ENCODE data around the gene LEF1.

Gene LEF1

DNA sequence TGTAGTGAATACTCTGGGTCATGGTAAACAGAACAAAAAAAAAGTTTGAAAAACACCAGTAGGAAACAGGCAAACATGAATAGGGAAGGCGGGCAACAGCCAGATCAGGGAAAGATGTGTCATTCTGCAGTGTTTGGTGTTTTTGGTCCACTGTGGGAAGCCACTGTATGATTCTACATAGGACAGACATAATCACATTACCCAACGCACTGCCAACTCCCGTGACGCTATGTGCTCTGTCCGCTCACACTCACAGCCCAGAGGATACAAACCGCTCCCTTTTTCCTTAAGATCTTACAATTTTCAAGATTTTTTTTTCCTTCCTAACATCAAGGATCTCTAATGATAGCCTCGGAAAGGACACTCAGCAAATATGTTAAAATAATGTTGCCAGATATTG is 119.7 kb downstream of the LEF1 start:
- TF ChIP-seq SIN3A (IDR thresholded peaks at IDR 0.05; ENCODE audit: borderline replicate concordance, insufficient read depth, low read length) (no peak), FOXP2 (optimal IDR thresholded peaks at IDR 0.05; ENCODE audit: borderline replicate concordance, extremely low read depth, extremely low read length, insufficient read depth) (no peak)

DNA sequence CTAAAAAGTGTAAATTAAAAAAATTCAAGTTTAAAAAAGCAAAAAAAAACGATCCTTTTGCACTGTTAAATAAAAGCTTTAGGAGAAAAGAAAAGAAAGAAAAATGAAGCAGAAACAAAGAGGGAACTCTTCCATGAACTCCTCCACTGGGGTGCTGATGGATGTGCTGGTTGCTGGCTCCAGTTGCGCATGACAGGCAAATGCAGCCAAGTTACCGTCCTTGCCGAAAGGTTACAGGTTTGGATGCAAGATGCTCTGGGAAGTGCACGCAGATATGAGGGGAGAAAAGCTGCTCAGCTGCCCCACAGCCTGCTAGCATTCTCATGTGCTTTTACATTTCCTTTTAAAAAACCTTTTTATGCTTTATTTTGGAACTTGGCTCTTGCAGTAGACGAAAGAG is 120.6 kb downstream of the LEF1 start:
- TF ChIP-seq, protein P1, sequence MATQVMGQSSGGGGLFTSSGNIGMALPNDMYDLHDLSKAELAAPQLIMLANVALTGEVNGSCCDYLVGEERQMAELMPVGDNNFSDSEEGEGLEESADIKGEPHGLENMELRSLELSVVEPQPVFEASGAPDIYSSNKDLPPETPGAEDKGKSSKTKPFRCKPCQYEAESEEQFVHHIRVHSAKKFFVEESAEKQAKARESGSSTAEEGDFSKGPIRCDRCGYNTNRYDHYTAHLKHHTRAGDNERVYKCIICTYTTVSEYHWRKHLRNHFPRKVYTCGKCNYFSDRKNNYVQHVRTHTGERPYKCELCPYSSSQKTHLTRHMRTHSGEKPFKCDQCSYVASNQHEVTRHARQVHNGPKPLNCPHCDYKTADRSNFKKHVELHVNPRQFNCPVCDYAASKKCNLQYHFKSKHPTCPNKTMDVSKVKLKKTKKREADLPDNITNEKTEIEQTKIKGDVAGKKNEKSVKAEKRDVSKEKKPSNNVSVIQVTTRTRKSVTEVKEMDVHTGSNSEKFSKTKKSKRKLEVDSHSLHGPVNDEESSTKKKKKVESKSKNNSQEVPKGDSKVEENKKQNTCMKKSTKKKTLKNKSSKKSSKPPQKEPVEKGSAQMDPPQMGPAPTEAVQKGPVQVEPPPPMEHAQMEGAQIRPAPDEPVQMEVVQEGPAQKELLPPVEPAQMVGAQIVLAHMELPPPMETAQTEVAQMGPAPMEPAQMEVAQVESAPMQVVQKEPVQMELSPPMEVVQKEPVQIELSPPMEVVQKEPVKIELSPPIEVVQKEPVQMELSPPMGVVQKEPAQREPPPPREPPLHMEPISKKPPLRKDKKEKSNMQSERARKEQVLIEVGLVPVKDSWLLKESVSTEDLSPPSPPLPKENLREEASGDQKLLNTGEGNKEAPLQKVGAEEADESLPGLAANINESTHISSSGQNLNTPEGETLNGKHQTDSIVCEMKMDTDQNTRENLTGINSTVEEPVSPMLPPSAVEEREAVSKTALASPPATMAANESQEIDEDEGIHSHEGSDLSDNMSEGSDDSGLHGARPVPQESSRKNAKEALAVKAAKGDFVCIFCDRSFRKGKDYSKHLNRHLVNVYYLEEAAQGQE (IDR thresholded peaks at IDR 0.05; ENCODE audit: insufficient read depth in 1 of 2, low read depth in 2 of 2, low read length in 2 of 2) = no peak
- no peak for TF ChIP-seq TAF1 (IDR thresholded peaks at IDR 0.05; ENCODE audit: borderline replicate concordance, insufficient read depth, low read length)

DNA sequence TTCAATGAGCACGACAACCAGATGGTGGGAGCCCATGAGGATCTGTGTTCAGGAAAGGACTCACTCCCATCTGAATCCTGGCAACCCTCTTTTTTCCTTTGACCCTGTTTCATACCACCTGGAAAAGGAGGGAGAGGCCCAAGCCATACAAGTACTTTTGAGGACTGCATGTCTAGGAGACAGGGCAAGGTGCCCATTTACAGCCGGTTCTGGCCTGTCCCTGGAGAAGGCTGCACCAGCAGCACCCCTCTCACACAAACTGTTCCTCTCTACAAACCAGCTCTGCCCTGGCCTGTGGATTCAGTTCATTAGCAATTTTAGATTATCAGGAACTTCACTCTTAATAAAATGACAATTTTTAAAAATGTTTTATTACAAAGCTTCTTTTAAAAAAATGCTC is 121.5 kb downstream of the LEF1 start:
- TF ChIP-seq, protein P1 (IDR thresholded peaks at IDR 0.05; ENCODE audit: insufficient read depth in 1 of 2, low read depth in 2 of 2, low read length in 2 of 2) = no peak

DNA sequence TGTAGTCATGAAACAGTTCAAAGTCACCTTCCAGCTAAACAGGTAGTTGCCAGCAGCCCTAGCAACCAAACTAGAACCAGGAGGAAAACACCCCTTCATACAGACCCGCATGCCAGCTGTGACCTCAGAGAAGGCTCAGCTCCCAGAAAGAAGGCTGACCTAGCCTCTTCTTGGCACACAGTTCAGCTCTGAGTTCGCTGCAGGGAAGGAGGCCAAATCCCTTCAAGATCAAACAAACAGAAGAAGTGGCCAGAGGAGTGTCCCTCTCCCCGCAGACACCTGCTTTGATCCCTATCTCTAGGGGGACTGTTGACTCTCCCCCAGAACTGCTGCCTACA is 123.1 kb downstream of the LEF1 start:
- TF ChIP-seq, protein P1 (IDR thresholded peaks at IDR 0.05; ENCODE audit: insufficient read depth in 1 of 2, low read depth in 2 of 2, low read length in 2 of 2) = no peak

DNA sequence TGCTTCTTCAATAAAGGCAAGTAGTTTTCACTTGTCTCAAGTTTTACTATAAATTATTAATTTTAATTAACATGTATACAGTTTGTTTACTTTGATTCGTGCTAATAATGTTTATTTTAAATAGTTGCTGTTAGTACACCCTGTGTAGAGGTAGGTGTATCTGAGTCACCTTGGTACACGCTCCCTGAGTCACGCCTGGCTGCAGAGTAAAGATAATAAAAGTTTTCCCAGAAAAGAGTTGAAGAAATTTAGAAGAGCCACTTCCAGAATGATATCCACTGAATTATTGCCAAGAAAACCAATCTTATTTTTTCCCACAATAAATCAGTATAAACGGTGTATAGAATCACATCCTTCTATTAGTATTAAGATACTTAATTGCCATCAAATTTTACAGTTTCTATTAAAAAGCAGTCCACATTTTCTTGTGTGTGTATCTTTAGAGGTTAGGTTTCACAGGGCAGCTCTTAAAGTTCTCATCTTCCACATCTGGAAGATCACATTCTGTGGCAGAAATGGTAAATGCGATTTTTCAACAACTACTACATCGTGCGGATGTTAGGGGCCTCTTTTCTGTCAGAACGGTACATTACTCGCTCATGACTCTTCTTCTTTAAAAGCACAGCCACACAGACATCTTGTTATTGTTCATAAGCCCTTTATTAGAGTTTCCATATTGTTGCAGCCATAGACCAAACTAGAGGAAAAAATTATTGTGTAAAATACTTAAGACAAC is 123.6 kb downstream of the LEF1 start:
- TF ChIP-seq, protein P1 (IDR thresholded peaks at IDR 0.05; ENCODE audit: insufficient read depth in 1 of 2, low read depth in 2 of 2, low read length in 2 of 2) = no peak
- TF ChIP-seq POLR2AphosphoS5 (IDR thresholded peaks at IDR 0.05; ENCODE audit: low read depth, low read length) (no peak), TAF1 (IDR thresholded peaks at IDR 0.05; ENCODE audit: borderline replicate concordance, insufficient read depth, low read length) (no peak), FOXP2 (optimal IDR thresholded peaks at IDR 0.05; ENCODE audit: borderline replicate concordance, extremely low read depth, extremely low read length, insufficient read depth) (no peak), SIN3A (IDR thresholded peaks at IDR 0.05; ENCODE audit: borderline replicate concordance, insufficient read depth, low read length) (no peak)

DNA sequence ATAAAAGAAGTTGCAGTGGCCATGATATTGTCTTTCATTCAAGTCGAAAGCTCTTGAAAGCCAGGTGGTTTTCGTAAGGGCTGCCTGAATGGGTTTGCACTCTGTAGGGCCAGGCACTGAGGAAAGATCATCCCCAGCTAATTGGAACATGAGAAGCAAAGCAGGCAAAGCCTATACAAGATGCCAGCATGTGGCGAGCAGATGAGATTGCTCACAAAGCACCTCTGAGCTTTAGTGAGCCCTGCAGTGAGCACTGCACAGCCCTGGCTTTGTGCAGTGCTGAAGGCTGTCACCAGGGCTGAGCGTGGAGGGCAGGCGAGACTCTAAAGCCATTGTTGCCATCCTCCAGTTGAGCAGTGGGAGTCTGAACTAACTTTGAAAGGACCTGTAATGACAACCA is 125.2 kb downstream of the LEF1 start:
- TF ChIP-seq TAF1 (IDR thresholded peaks at IDR 0.05; ENCODE audit: borderline replicate concordance, insufficient read depth, low read length) (no peak), FOXP2 (optimal IDR thresholded peaks at IDR 0.05; ENCODE audit: borderline replicate concordance, extremely low read depth, extremely low read length, insufficient read depth) (no peak), SIN3A (IDR thresholded peaks at IDR 0.05; ENCODE audit: borderline replicate concordance, insufficient read depth, low read length) (no peak), POLR2AphosphoS5 (IDR thresholded peaks at IDR 0.05; ENCODE audit: low read depth, low read length) (no peak)
- TF ChIP-seq, protein P1 (IDR thresholded peaks at IDR 0.05; ENCODE audit: insufficient read depth in 1 of 2, low read depth in 2 of 2, low read length in 2 of 2) = no peak

Measured in PFSK-1 (cell line).